GM12865 (cell line): ENCODE data around the gene STMP1.

Experiments
- DNase-seq: peaks from one replicate; pipeline ENCODE4 v3.0.0; 2010; ENCODE audit warnings: low read depth
- H3K4me3 ChIP-seq: 2 replicates; pipeline ENCODE4 v1.5.1; 2011; ENCODE audit warnings: mild to moderate bottlenecking, low read depth, low read length, control low read depth
- CTCF ChIP-seq: IDR thresholded peaks from 2 replicates; pipeline ENCODE4 v1.5.1; 2011; ENCODE audit warnings: low read length, control low read depth, low read depth, inconsistent platforms; ENCODE audit not compliant: insufficient read depth; ENCODE audit errors: missing control alignments

STMP1 gene

GRCh38 chr7:135707570-135707966, 45.3 kb downstream of the STMP1 start:
- H3K4me3 ChIP-seq: no peak overlapping the region
- DNase-seq: no peak
- no peak for TF ChIP-seq CTCF

- TF ChIP-seq CTCF: no peak
- DNase-seq: no peak
- no peak overlapping the region for H3K4me3 ChIP-seq
These were observed 45.7 kb downstream of the STMP1 start for GRCh38 chr7:135708041-135708440.

- DNase-seq: no peak
- H3K4me3 ChIP-seq: no peak overlapping the region
- no peak for TF ChIP-seq CTCF
These were observed 47.2 kb downstream of the STMP1 start for GRCh38 chr7:135709508-135709907.

GRCh38 chr7:135710417-135711138, 48.3 kb downstream of the STMP1 start:
- peak; percentile 31 for DNase-seq
- TF ChIP-seq CTCF: peak; percentile 65
- H3K4me3 ChIP-seq: no peak overlapping the region

GRCh38 chr7:135711139-135711469, 48.8 kb downstream of the STMP1 start:
- no peak overlapping the region for H3K4me3 ChIP-seq
- DNase-seq: no peak
- TF ChIP-seq CTCF: no peak

- peak; percentile 16 for DNase-seq
- H3K4me3 ChIP-seq: no peak overlapping the region
- no peak for TF ChIP-seq CTCF
These were observed 50.0 kb downstream of the STMP1 start for GRCh38 chr7:135712182-135712782.

- no peak for TF ChIP-seq CTCF
- DNase-seq: no peak
- no peak overlapping the region for H3K4me3 ChIP-seq
These were observed 50.5 kb downstream of the STMP1 start for GRCh38 chr7:135712796-135713195.
